Neural cell (in vitro differentiated cells): ENCODE results near the gene C3.

Source experiments
- EP300 ChIP-seq: fragments of 450-650 bp; conservative IDR thresholded peaks from 2 replicates; pipeline ENCODE4 v1.6.1; 2014; ENCODE audit warnings: antibody characterized with exemption, mild to moderate bottlenecking, moderate library complexity; ENCODE audit not compliant: poor library complexity, severe bottlenecking
- EZH2 ChIP-seq: fragments of 200-600, 300-800 bp; shearing (Covaris generic), sonication (generic); IDR thresholded peaks from 2 replicates; pipeline ENCODE4 v1.6.1; 2014; ENCODE audit warnings: antibody characterized with exemption, low read length, borderline replicate concordance, mild to moderate bottlenecking; ENCODE audit not compliant: insufficient read depth, poor library complexity, severe bottlenecking
- POLR2AphosphoS5 ChIP-seq: IDR thresholded peaks from 2 replicates; pipeline ENCODE4 v1.6.1; 2012
- RAD21 ChIP-seq: fragments of 450-650 bp; conservative IDR thresholded peaks from 2 replicates; pipeline ENCODE4 v1.6.1; 2014; ENCODE audit warnings: antibody characterized with exemption, mild to moderate bottlenecking, moderate library complexity
- TAF1 ChIP-seq: IDR thresholded peaks from 2 replicates; pipeline ENCODE4 v1.6.1; 2012; ENCODE audit warnings: low read depth
- TF ChIP-seq, protein P1 (sequence below): fragments of 450-650 bp; IDR thresholded peaks from 2 replicates; pipeline ENCODE4 v1.5.1; 2014; ENCODE audit warnings: antibody characterized with exemption, mild to moderate bottlenecking, moderate library complexity; ENCODE audit not compliant: poor library complexity, severe bottlenecking

DNA sequence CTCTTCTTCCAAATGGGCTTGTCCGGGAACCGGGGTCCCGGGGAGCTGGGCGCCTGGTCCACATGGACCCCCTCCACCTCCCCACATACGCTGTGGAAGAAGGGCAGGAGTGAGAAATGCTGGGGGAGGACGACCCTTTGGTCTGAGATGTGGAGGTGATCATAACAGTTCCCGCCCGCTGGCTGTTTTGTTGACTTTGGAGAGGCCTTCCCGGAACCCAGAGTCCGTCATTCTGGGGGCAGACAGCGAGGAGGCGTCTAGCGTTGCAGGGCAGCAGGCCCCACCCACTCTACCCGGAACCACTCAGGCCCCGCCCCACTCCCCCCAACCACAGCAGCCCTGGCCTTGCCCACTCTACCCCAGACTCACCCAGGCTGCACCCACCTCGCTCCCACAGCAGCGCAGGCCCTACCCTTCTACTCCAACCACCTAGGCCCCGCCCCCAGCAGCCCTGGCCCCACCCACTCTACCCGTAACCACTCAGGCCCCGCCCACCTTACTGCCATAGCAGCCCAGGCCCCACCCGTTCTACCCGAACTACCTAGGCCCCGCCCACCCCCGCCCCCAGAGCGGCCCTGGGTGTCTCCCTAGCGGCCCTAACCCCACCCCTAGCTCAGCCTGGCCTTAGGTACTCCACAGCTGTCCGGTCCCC is 9.8 kb upstream of the C3 start:
- TF ChIP-seq, protein P1, sequence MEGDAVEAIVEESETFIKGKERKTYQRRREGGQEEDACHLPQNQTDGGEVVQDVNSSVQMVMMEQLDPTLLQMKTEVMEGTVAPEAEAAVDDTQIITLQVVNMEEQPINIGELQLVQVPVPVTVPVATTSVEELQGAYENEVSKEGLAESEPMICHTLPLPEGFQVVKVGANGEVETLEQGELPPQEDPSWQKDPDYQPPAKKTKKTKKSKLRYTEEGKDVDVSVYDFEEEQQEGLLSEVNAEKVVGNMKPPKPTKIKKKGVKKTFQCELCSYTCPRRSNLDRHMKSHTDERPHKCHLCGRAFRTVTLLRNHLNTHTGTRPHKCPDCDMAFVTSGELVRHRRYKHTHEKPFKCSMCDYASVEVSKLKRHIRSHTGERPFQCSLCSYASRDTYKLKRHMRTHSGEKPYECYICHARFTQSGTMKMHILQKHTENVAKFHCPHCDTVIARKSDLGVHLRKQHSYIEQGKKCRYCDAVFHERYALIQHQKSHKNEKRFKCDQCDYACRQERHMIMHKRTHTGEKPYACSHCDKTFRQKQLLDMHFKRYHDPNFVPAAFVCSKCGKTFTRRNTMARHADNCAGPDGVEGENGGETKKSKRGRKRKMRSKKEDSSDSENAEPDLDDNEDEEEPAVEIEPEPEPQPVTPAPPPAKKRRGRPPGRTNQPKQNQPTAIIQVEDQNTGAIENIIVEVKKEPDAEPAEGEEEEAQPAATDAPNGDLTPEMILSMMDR, result no peak
- TF ChIP-seq POLR2AphosphoS5 (no peak), EZH2 (no peak), EP300 (no peak), RAD21 (no peak), TAF1 (no peak)
